HEK293 (cell line): ENCODE results near the gene SRPK1.

Experiments
- CTCF ChIA-PET: fragments of 350-600 bp; formaldehyde crosslinking; extraction: SDS; loops from one replicate; lab custom pipeline; 2021; ENCODE audit warnings: antibody characterized with exemption; lab: Yijun Ruan, JAX
- POLR2A ChIA-PET: fragments of 300-600 bp; formaldehyde crosslinking; extraction: SDS; loops from one replicate; lab custom pipeline; 2020; ENCODE audit warnings: antibody characterized with exemption, inconsistent platforms; lab: Yijun Ruan, JAX
- H3K27ac ChIP-seq: fragments of 200-500 bp; sonication (Bioruptor generic); 2 replicates; pipeline ENCODE4 v1.5.1; 2014; ENCODE audit warnings: low read depth, low read length, control low read depth, inconsistent platforms; ENCODE audit errors: extremely low read depth
- H3K36me3 ChIP-seq, 2 experiments: fragments of 200-500 bp in 1 of 2; sonication (Bioruptor generic) in 1 of 2; 1 replicate in 1 of 2; 2 replicates in 1 of 2; pipeline ENCODE4 v1.5.1; 2014 to 2017; ENCODE audit warnings: inconsistent platforms in 2 of 2, low read length in 2 of 2; ENCODE audit not compliant: control insufficient read depth in 2 of 2, insufficient read depth in 1 of 2
- H3K4me1 ChIP-seq: fragments of 200-500 bp; sonication (Bioruptor generic); 2 replicates; pipeline ENCODE4 v1.5.1; 2014; ENCODE audit warnings: mild to moderate bottlenecking, low read length, inconsistent platforms; ENCODE audit not compliant: control insufficient read depth, insufficient read depth
- H3K4me3 ChIP-seq: 2 replicates; pipeline ENCODE4 v1.5.1; 2011; ENCODE audit warnings: low read depth, mild to moderate bottlenecking, control low read depth, low read length, moderate library complexity
- H3K9me3 ChIP-seq: fragments of 200-500 bp; sonication (Bioruptor generic); 2 replicates; pipeline ENCODE4 v1.5.1; 2014; ENCODE audit warnings: low read depth, low read length, inconsistent platforms; ENCODE audit not compliant: control insufficient read depth, insufficient read depth
- HOXD13 ChIP-seq: sonication (generic); formaldehyde crosslinking; IDR thresholded peaks from 2 replicates; pipeline ENCODE4 v1.8.0; 2022; ENCODE audit warnings: missing genetic modification reagents, borderline replicate concordance
- KLF16 ChIP-seq: fragments of 450-650 bp; formaldehyde crosslinking; IDR thresholded peaks from 2 replicates; pipeline ENCODE4 v1.5.1; 2017; ENCODE audit warnings: missing biosample characterization, missing genetic modification characterization
- KLF8 ChIP-seq: fragments of 450-650 bp; formaldehyde crosslinking; IDR thresholded peaks from 2 replicates; pipeline ENCODE4 v1.5.1; 2016; ENCODE audit warnings: missing biosample characterization, missing genetic modification characterization
- MZF1 ChIP-seq: fragments of 450-650 bp; formaldehyde crosslinking; IDR thresholded peaks from 2 replicates; pipeline ENCODE4 v1.5.1; 2017; ENCODE audit warnings: missing biosample characterization, missing genetic modification characterization, borderline replicate concordance
- YY1 ChIP-seq: fragments of 450-650 bp; formaldehyde crosslinking; IDR thresholded peaks from 2 replicates; pipeline ENCODE4 v1.5.1; 2018; ENCODE audit warnings: missing biosample characterization, missing genetic modification characterization
- ZFHX2 ChIP-seq: fragments of 450-650 bp; formaldehyde crosslinking; conservative IDR thresholded peaks from 2 replicates; pipeline ENCODE4 v1.5.1; 2016; ENCODE audit warnings: missing biosample characterization, missing genetic modification characterization
- ZIC2 ChIP-seq: fragments of 450-650 bp; formaldehyde crosslinking; IDR thresholded peaks from 2 replicates; pipeline ENCODE4 v1.5.1; 2016; ENCODE audit warnings: missing biosample characterization, missing genetic modification characterization
- ZNF121 ChIP-seq: fragments of 450-650 bp; formaldehyde crosslinking; IDR thresholded peaks from 2 replicates; pipeline ENCODE4 v1.5.1; 2016; ENCODE audit warnings: missing biosample characterization, missing genetic modification characterization
- ZNF24 ChIP-seq: fragments of 450-650 bp; formaldehyde crosslinking; IDR thresholded peaks from 2 replicates; pipeline ENCODE4 v1.5.1; 2016; ENCODE audit warnings: missing biosample characterization, missing genetic modification characterization
- ZNF510 ChIP-seq: fragments of 450-650 bp; formaldehyde crosslinking; IDR thresholded peaks from 2 replicates; pipeline ENCODE4 v1.5.1; 2018; ENCODE audit warnings: mild to moderate bottlenecking, missing genetic modification characterization, missing biosample characterization; ENCODE audit not compliant: insufficient replicate concordance
- ZNF660 ChIP-seq: fragments of 450-650 bp; IDR thresholded peaks from 2 replicates; pipeline ENCODE4 v1.5.1; 2018; ENCODE audit warnings: missing biosample characterization, mild to moderate bottlenecking, missing genetic modification characterization
- ZNF664 ChIP-seq: fragments of 450-650 bp; formaldehyde crosslinking; IDR thresholded peaks from 2 replicates; pipeline ENCODE4 v1.5.1; 2016; ENCODE audit warnings: missing biosample characterization, missing genetic modification characterization
- ZNF701 ChIP-seq: fragments of 450-650 bp; formaldehyde crosslinking; IDR thresholded peaks from 2 replicates; pipeline ENCODE4 v1.5.1; 2016; ENCODE audit warnings: missing biosample characterization, missing genetic modification characterization
- ZNF830 ChIP-seq: fragments of 450-650 bp; IDR thresholded peaks from 2 replicates; pipeline ENCODE4 v1.5.0; 2018; ENCODE audit warnings: missing biosample characterization, missing genetic modification characterization, low read depth, mild to moderate bottlenecking, moderate library complexity
- TF ChIP-seq, protein P1 (sequence below): fragments of 450-650 bp; formaldehyde crosslinking; IDR thresholded peaks from 2 replicates; pipeline ENCODE4 v1.5.1; 2016; ENCODE audit warnings: missing biosample characterization, missing genetic modification characterization
- TF ChIP-seq, protein P2 (sequence below): fragments of 450-650 bp; IDR thresholded peaks from 2 replicates; pipeline ENCODE4 v1.5.1; 2018; ENCODE audit warnings: missing biosample characterization, missing genetic modification characterization
- TF ChIP-seq, protein P3 (sequence below): fragments of 450-650 bp; formaldehyde crosslinking; IDR thresholded peaks from 2 replicates; pipeline ENCODE4 v1.5.1; 2016; ENCODE audit warnings: missing biosample characterization, missing genetic modification characterization

SRPK1 gene

DNA sequence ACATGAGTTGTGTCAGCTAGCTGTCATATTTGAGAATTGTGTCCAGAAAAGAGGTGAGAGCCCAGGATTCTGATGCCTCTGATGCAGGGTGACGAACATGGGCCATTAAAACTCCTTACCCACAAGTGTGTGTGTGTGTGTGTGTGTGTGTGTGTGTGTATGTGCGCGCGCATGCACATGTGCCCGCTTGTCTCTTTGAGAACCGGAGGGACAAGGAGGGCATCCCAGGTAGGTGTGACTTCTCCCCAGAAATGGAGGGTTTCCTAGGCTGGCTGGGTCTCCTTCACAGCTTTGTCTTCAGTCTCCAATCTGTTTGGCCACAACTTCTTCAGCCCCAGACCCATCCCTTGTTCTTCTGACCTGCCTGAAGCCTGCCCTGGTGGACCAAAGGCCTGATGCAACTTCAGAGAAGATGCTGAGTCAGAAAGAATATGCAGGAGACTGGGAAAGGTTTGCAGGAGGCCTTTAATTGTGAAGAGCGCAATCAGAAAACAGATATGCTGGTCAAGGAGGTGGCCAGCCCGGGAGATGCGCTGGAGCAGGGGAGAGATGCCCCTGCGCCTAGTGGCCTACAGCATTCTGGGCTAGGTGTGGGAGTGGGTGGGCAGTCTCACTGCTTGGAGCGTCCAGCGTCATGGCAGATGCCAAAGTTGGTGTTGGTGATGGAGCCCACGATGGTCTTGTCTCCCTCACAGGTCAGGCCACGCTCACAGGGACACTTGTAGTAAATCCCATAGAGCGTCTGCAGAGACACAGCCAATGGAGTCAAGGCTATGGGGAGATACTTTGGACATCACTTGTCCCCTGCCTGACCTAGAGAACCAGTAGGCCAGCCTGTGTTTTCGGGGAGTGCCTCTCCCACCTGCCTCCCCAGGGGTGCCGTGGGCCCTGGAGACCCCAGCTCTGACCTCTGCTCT lies 126.1 kb downstream of the SRPK1 start:
- CTCF ChIA-PET: interaction anchor here (0.6 to 0.8 kb wide), 3 partner anchors 271 to 1027 kb away, joined by 3 read pairs; no protein-coding TSS in a partner anchor

DNA sequence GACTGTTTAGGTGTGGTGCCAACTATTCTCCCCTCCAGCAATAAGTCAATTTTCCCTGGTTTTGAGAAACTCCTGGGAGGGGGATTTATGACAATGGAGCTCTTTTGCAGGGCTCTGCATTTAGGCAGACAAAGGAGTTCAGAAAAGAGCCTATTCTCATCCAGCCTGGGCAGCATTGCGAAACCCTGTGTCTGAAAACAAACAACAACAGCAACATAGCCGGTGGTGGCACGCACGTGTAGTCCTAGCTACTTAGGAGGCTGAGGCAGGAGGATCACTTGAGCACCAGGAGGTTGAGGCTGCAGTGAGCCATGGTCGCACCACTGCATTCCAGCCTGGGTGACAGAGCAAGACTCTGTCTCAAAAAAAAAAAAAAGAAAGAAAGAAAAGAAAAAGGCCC lies 130.2 kb downstream of the SRPK1 start:
- no peak for TF ChIP-seq ZNF701
- TF ChIP-seq ZNF830 (tag by site-specific recombination): no peak
- TF ChIP-seq, protein P1, sequence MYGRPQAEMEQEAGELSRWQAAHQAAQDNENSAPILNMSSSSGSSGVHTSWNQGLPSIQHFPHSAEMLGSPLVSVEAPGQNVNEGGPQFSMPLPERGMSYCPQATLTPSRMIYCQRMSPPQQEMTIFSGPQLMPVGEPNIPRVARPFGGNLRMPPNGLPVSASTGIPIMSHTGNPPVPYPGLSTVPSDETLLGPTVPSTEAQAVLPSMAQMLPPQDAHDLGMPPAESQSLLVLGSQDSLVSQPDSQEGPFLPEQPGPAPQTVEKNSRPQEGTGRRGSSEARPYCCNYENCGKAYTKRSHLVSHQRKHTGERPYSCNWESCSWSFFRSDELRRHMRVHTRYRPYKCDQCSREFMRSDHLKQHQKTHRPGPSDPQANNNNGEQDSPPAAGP: no peak
- no peak for TF ChIP-seq HOXD13 (CRISPR knock-in tag)
- no peak for TF ChIP-seq ZIC2 (tag by site-specific recombination)
- TF ChIP-seq ZNF24 (tag by site-specific recombination): no peak
- no peak for TF ChIP-seq KLF16 (tag by site-specific recombination)
- TF ChIP-seq, protein P2, sequence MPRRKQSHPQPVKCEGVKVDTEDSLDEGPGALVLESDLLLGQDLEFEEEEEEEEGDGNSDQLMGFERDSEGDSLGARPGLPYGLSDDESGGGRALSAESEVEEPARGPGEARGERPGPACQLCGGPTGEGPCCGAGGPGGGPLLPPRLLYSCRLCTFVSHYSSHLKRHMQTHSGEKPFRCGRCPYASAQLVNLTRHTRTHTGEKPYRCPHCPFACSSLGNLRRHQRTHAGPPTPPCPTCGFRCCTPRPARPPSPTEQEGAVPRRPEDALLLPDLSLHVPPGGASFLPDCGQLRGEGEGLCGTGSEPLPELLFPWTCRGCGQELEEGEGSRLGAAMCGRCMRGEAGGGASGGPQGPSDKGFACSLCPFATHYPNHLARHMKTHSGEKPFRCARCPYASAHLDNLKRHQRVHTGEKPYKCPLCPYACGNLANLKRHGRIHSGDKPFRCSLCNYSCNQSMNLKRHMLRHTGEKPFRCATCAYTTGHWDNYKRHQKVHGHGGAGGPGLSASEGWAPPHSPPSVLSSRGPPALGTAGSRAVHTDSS (tag by site-specific recombination): no peak
- TF ChIP-seq ZNF510 (tag by site-specific recombination): no peak
- TF ChIP-seq, all 188 proteins: peak for 0
- ChIA-PET CTCF (no interaction called here), POLR2A (no interaction called here)
- no peak overlapping the region for H3K4me3 ChIP-seq
- no peak overlapping the region for H3K27ac ChIP-seq
- no peaks in the 10 kb centered on the region for H3K4me1 ChIP-seq
- H3K9me3 ChIP-seq: no peaks in the 10 kb centered on the region
- no peaks in the 10 kb centered on the region for H3K36me3 ChIP-seq

More for the DNA sequence above, 126.1 kb downstream of the SRPK1 start:
- no peaks in the 10 kb centered on the region for H3K9me3 ChIP-seq
- H3K4me3 ChIP-seq: no peak overlapping the region
- no peaks in the 10 kb centered on the region for H3K36me3 ChIP-seq
- TF ChIP-seq, protein P3, sequence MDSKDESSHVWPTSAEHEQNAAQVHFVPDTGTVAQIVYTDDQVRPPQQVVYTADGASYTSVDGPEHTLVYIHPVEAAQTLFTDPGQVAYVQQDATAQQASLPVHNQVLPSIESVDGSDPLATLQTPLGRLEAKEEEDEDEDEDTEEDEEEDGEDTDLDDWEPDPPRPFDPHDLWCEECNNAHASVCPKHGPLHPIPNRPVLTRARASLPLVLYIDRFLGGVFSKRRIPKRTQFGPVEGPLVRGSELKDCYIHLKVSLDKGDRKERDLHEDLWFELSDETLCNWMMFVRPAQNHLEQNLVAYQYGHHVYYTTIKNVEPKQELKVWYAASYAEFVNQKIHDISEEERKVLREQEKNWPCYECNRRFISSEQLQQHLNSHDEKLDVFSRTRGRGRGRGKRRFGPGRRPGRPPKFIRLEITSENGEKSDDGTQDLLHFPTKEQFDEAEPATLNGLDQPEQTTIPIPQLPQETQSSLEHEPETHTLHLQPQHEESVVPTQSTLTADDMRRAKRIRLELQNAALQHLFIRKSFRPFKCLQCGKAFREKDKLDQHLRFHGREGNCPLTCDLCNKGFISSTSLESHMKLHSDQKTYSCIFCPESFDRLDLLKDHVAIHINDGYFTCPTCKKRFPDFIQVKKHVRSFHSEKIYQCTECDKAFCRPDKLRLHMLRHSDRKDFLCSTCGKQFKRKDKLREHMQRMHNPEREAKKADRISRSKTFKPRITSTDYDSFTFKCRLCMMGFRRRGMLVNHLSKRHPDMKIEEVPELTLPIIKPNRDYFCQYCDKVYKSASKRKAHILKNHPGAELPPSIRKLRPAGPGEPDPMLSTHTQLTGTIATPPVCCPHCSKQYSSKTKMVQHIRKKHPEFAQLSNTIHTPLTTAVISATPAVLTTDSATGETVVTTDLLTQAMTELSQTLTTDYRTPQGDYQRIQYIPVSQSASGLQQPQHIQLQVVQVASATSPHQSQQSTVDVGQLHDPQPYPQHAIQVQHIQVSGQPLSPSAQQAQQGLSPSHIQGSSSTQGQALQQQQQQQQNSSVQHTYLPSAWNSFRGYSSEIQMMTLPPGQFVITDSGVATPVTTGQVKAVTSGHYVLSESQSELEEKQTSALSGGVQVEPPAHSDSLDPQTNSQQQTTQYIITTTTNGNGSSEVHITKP (tag by site-specific recombination): no peak
- TF ChIP-seq ZNF660 (tag by site-specific recombination) (no peak), ZNF121 (no peak), KLF8 (tag by site-specific recombination) (no peak)
- no peak overlapping the region for H3K27ac ChIP-seq
- POLR2A ChIA-PET: no interaction called here
- H3K4me1 ChIP-seq: no peaks in the 10 kb centered on the region

DNA sequence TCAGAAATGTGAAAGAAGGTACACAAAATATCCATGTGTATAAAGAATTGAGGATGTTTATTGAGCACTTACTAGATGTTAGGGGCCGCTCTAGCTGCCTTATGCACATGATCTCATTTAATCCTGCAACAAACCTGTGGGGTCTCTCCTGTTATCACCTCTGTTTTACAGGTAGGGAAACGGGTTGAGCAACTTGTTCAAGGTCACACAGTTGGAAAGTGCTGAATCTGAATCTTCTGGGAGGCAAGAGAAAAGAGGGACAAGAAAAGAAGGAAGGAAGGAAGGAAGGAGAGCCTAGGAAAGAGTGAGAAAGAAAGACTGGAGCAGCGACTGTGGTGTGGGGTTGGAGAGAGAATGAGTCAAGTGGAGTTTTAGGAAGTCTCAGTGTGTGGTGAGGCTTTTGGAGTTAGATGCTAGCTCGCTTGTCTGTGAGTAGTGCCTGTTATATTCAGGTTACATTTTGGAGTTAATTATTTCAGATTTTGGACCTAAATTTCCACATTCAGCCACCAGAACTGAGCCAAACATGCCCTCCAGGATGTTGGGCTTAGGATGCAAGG lies 132.4 kb downstream of the SRPK1 start:
- POLR2A ChIA-PET: no interaction called here
- CTCF ChIA-PET: interaction anchor here (0.6 to 1.1 kb wide), 2 partner anchors 31 to 188 kb away, joined by 3 read pairs; no protein-coding TSS in a partner anchor

More for the DNA sequence above, 132.4 kb downstream of the SRPK1 start:
- Histone ChIP-seq H3K4me1 (no peaks in the 10 kb centered on the region), H3K9me3 (no peaks in the 10 kb centered on the region), H3K36me3 (no peaks in the 10 kb centered on the region), H3K4me3 (no peak overlapping the region), H3K27ac (no peak overlapping the region)
- no peak for TF ChIP-seq MZF1 (tag by site-specific recombination)
- TF ChIP-seq YY1 (tag by site-specific recombination): no peak
- TF ChIP-seq ZNF664 (tag by site-specific recombination): 0 out of 2 replicates have a peak, but pooled peaks have one; percentile 12
- TF ChIP-seq ZFHX2: no peak
